NCI-H2227 (cell line): ENCODE data around the gene MAP4K1.
A peak's percentile ranks its signal among the peaks of the same experiment; 100 is the strongest.
"Not testable (repeated sequence)": the region's sequence is repeated elsewhere in the genome, so short reads cannot be mapped to it uniquely, and the experiment has no call there.

Source experiments
- DNase-seq: peaks from one replicate; lab custom pipeline; 2025; ENCODE audit not compliant: unreplicated experiment; lab: John Stamatoyannopoulos, UW

Gene MAP4K1

DNA sequence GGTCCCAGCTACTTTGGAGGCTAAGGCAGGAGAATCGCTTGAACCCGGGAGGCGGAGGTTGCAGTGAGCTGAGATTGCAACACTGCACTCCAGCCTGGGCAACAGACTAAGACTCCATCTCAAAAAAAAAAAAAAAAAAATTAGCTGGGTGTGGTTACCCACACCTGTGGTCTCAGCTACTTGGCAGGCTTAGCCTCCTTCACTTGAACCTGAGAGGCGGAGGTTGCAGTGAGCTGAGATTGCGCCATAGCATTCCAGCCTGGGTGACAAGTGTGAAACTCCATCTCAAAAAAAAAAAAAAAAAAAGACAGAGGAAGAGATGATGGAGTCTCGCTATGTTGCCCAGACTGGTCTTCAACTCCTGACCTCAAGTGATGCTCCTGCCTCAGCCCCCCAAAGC lies 38.4 kb downstream of the MAP4K1 start:
- not testable (repeated sequence) for DNase-seq

DNA sequence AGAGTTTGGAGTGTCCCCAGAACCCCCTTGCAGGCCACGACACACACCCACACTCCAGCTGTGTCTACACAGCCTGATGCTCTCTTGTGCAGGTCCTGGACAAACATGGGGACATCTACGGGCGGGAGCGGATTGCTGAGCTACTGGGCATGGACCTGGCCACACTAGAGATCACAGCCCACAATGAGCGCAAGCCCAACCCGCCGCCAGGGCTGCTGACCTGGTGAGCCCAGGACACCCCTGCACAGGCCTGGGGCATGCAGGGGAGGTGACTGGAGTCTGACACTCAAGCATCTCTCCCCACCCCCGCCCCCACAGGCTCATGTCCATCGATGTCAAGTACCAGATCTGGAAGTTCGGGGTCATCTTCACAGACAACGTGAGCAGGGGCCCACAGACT lies 39.9 kb downstream of the MAP4K1 start:
- no peak for DNase-seq

DNA sequence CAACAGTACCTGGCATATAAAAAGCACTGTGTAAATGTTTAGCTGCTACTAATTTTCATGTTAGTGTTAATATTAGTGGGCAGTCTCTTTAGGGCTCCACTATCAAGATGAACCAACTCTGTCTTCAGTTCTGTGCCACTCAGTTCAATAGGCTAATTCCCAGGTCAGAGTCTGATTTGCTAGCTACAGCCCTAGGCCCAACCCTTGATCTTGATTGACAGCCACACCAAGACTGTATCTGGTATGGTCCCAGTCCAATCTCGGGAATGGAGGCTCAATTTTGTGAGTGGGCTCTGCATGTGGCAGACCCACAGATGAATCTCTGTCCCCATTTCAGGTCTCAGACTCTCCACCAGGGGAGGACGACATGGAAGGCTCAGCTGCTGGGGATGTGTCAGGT lies 46.1 kb downstream of the MAP4K1 start:
- no peak for DNase-seq

- no peak for DNase-seq
These were observed 48.3 kb downstream of the MAP4K1 start for GRCh38 chr19:38569368-38569983.

DNA sequence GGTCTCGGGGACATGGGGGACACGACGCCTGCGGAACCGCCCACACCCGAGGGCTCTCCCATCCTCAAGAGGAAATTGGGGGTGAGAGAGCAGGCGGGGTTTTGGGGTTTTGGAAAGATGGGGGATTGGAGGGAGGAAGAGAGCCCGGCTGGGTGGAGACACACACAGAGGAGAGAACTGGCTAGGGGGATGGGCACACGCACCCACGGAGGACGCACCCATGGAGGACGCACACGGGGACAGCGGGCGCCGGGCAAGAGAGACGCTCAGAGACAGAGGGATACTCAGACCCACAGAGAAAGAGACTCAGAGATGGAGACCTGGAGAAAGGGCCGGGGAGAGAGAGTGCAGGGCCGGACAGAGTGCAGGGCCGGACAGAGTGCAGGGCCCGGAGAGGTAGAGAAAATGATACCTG lies 52.1 kb downstream of the MAP4K1 start:
- DNase-seq: no peak

- peak; percentile 81 for DNase-seq
These were observed 52.6 kb downstream of the MAP4K1 start for GRCh38 chr19:38564981-38565690.

DNA sequence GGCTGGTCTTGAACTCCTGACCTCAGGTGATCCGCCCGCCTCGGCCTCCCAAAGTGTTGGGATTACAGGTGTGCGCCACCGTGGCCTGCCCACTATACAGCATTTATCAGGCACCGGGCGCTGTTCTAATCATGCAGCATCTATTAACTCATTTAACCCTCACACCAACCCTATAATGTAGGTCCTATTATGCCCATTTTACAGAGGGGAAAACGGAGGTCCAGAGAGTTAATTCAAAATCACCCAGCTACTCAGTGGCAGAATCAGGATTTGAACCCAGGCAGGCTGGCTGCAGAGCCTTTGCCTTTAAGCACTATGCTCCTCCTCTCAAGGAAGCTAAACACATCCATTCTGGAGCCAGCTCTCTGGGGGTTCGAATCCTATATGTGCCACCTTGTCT lies 54.3 kb downstream of the MAP4K1 start:
- no peak for DNase-seq

DNA sequence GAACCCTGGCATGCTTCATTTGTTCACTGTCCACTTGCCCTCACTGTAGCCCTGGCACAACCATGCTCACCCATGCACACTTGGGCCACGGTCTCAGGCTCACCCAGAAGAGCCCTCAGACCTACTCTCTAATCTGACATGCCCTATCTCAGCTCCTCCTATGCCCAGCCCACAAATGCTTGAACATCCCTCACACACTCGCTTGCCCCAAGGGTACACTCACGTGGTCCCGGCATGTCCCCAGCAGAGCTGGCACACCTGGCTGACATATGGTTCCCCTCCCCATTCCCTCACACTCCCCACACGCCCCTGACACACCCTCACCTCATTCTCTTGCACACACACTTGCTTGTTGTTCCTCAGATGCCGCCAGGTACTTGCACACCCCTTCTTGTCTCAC lies 55.7 kb downstream of the MAP4K1 start:
- DNase-seq: no peak

DNA sequence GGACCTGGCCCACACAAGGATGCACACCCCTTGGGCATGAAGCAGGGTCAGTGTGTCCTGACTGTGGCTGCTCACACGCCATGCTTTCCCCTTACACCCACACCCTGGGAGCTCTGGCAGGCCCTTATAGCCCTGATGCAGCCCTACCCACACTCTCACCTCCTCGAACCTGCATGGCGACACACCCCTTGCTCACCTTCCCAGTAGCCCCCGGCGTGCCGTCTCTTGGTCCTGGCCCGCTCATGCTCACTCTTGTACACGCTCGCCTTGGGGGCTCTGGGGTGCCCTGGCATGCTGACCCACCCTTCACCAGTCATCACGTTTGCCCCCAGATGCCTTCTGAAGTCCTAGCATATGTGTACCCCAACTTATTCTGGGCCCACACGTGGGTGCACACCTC lies 56.1 kb downstream of the MAP4K1 start:
- no peak for DNase-seq

DNA sequence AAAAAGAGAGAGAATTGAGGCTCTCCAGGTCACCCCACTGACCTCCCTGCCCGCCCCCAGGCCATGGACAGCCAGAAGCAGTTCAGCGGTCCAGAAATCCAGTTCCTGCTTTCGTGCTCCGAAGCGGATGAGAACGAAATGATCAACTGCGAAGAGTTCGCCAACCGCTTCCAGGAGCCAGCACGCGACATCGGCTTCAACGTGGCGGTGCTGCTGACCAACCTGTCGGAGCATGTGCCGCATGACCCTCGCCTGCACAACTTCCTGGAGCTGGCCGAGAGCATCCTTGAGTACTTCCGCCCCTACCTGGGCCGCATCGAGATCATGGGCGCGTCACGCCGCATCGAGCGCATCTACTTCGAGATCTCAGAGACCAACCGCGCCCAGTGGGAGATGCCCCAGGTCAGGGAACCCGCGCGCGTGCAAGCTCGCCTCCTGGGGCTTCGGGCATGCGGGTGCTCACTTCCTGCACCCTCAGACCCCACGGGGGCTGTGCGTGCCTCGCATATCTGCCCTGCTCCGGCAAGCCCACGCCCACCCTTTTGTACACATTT lies 56.6 kb downstream of the MAP4K1 start:
- DNase-seq: no peak

DNA sequence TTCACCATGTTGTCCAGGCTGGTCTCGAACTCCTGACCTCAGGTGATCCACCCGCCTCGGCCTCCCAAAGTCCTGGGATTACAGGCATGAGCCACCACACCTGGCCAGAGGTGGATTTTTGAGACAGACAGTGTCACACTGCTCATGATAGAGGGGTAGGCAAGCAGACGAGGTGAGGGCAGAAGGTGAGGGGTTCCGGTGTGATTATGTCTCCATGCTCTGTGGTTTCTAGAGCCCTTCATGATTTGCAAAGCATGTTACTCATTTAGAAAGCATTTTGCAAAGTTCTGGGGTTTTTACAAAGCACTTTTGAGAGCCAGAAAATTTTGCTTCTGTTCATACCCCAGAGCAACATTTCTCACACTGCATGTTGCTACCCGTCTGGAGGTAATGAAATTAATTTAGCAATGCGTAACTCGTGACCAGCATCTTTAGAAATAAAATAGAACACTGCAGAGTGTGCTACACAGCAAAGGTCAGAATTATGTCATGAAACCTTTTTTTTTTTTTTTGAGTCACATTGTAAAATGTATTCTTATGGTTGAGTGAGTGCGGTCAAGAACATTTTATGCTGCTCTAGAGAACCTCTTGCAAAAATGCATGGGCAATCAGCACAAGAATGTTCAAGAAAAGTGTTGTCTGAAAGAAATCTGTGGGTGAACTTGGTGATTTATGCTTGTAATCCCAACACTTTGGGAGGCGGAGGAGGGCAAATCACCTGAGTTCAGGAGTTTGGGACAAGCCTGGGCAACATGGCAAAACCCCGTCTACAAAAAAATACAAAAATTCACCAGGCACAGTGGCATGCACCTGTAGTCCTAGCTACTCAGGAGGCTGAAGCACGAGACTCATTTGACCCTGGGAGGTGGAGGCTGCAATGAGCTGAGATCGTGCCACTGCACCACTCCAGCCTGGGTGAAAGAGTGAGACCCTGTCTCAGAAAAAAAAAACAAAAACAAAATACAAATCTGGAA lies 58.0 kb downstream of the MAP4K1 start:
- DNase-seq: no peak

DNA sequence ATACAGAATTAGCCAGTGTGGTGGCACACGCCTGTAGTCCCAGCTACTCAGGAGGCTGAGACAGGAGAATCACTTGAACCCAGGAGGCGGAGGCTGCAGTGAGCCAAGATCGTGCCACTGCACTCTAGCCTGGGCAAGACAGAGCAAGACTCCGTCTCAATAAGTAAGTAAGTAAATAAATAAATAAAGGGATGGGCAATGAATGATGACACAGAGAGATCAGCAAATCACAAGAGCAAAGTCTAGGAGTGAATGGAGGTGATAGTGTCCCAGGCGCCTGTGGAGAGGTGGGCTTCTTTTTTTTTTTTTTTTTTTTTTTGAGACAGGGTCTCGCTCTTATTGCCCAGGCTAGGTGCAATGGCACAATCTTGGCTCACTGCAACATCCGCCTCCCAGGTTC lies 58.8 kb downstream of the MAP4K1 start:
- DNase-seq: not testable (repeated sequence)

DNA sequence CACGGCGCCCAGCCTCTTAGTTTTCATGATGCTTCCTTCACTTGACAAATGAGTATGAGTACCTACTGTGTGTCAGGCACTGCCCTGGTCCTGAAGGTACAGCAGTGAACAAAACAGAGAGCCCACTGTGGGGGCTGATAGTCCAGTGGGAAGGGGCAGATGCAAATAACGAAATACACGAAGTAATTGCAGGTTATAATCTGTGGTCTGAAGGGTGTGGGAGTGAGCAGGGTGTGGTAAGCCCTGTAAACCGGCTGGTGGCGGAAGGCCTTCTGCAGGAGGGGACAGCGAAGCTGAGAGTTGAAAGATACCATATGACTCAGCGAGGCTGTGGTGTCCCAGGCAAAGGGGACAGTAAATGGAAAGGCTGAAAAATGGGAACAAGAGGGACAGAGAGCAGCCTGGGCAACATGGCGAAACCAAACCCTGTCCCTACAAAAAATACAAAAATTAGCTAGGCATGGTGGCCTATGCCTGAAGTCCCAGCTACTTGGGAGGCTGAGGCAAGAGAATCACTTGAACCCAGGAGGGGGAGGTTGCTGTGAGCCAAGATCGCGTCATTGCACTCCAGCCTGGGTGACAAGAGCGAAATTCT lies 60.5 kb downstream of the MAP4K1 start:
- no peak for DNase-seq

- no peak for DNase-seq
These were observed 61.1 kb downstream of the MAP4K1 start for GRCh38 chr19:38556521-38557174.

DNA sequence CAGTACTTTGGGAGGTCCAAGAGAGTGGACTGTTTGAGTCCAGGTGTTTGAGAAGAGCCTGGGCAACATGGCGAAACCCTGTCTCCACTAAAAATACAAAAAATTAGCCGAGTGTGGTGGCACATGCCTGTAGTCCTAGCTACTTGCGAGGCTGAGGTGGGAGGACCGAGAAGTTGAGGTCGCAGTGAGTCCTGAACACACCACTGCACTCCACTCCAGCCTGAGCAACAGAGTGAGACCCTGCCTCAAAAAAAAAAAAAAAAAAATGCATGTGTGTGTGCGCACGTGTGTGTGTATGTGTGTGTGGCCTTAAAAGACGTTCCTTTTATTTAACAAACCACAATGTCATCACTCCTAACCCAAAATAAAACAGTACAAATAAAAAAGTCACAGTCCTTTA lies 62.6 kb downstream of the MAP4K1 start:
- DNase-seq: no peak

DNA sequence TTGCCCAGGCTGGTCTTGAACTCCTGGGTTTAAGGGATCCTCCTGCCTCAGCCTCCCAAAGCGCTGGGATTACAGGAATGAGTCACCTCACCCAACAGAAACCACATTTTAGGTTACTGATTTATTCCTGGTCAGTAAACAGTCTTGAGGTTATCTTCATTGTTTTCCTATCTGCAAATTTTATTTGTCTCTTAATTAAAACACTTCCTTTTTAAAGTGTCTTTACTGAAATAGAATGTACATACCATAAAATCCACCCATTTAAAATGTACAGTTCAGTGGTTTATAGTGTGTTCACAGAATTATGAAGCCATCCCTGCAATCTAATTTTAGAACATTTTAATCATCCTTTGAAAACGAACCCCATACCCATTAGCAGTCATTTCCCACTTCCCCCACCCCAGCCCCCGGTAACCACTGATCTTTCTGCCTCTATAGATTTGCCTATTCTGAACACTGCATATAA lies 63.0 kb downstream of the MAP4K1 start:
- no peak for DNase-seq

DNA sequence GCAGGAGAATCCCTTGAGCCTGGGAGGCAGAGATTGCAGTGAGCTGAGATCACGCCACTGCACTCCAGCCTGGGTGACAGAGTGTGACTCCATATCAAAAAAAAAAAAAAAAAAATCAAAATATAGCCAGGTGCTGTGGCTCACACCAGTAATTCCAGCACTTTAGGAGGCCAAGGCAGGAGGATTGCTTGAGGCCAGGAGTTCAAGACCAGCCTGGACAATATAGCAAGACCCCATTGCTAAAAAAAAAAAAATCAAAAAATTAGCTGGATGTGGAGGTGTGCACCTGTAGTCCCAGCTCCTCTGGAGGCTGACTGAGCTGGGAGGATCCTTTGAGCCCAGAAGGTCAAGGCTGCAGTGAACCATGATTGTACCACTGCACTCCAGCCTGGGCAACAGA lies 64.5 kb downstream of the MAP4K1 start:
- DNase-seq: not testable (repeated sequence)

DNA sequence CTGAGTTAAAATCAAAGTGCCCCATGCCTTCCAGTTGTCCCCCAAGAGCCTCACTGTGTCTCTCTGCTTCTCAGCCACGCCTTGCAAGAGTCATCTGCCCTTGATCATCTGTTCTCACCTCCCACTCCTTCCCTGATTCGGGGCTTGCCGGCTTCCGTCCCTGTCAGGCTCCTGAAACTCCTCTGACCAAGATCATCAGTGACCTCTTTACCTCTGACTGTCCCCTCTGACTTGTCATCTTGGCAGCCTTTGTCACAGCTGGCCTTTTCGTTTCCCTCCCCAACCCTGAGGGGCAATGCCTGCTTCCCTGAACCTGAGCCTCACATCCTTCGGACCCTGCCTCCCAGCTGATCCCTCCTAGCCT lies 66.3 kb downstream of the MAP4K1 start:
- no peak for DNase-seq

- no peak for DNase-seq
These were observed 67.4 kb downstream of the MAP4K1 start for GRCh38 chr19:38550376-38550775.

DNA sequence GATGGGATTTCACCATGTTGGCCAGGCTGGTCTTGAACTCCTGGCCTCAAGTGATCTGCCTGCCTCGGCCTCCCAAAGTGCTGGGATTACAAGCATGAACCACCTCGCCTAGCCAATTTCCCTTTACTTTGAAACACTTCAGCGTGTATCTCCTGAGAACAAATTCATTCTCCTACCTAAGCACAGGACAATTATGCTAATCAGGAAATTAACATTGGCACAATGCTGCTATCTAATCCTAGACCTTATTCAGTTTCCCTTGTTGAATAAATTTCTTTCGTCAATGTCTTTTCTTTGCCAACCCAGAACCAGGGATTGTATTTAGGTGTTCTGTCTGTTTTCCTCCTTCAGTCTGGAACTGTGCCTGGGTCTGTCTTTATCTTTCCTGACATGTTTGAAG lies 67.8 kb downstream of the MAP4K1 start:
- no peak for DNase-seq

DNA sequence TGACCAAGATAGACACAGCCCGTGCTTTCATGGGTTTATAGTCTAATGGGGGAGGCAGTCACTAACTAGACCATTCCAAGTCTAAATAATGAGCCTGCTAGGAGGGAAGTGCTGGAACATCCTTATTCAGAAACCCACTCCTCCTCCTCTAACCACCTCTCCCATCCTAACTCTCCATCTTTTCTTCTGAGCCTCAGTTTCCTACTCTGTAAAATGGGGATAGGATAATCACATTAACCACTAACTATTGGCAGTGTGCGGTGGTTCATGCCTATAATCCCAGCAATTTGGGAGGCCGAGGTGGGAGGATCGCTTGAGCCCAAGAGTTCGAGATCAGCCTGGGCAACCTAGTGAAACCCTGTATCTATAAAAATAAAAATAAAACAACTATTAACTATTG lies 68.7 kb downstream of the MAP4K1 start:
- no peak for DNase-seq
